UCSD-AML1 (cell line): ENCODE data around the gene NTN5.
"Not testable (repeated sequence)": the region's sequence is repeated elsewhere in the genome, so short reads cannot be mapped to it uniquely, and the experiment has no call there.

Experiments used
- DNase-seq: peaks from one replicate; lab custom pipeline; 2025; ENCODE audit not compliant: unreplicated experiment; lab: John Stamatoyannopoulos, UW

NTN5 gene

GRCh38 chr19:48672994-48673393, at the start of gene NTN5:
Gene NTN5 (minus strand): TSS chr19:48673017. CDS start chr19:48670986, 2,031 bp downstream.
- no peak for DNase-seq

- DNase-seq: no peak
These were observed 49.4 kb upstream of the NTN5 start for GRCh38 chr19:48722196-48722708.

GRCh38 chr19:48720613-48721296, 47.9 kb upstream of the NTN5 start:
- no peak for DNase-seq

GRCh38 chr19:48720251-48720612, 47.4 kb upstream of the NTN5 start:
- no peak for DNase-seq

- DNase-seq: no peak
These were observed 46.7 kb upstream of the NTN5 start, which contains the start of gene MAMSTR for GRCh38 chr19:48719263-48720171. Gene MAMSTR (minus strand): TSS chr19:48719725. CDS start chr19:48719031, 694 bp downstream.

- no peak for DNase-seq
These were observed 46.0 kb upstream of the NTN5 start for GRCh38 chr19:48718711-48719231.

GRCh38 chr19:48718106-48718505, 45.3 kb upstream of the NTN5 start:
- not testable (repeated sequence) for DNase-seq

- no peak for DNase-seq
These were observed 43.9 kb upstream of the NTN5 start for GRCh38 chr19:48716562-48717291.

- no peak for DNase-seq
These were observed 42.9 kb upstream of the NTN5 start for GRCh38 chr19:48715681-48716171.

GRCh38 chr19:48714759-48715675, 42.2 kb upstream of the NTN5 start:
- no peak for DNase-seq

GRCh38 chr19:48713864-48714755, 41.3 kb upstream of the NTN5 start:
- peak; percentile 100 for DNase-seq

- no peak for DNase-seq
These were observed 40.4 kb upstream of the NTN5 start for GRCh38 chr19:48713041-48713863.

GRCh38 chr19:48711106-48711662, 38.4 kb upstream of the NTN5 start:
- no peak for DNase-seq

GRCh38 chr19:48708471-48708870, 35.7 kb upstream of the NTN5 start:
- DNase-seq: no peak

- DNase-seq: no peak
These were observed 32.6 kb upstream of the NTN5 start for GRCh38 chr19:48705431-48705830.

- no peak for DNase-seq
These were observed 30.5 kb upstream of the NTN5 start for GRCh38 chr19:48703316-48703715.

GRCh38 chr19:48702701-48703100, 29.9 kb upstream of the NTN5 start:
- no peak for DNase-seq

- DNase-seq: peak; percentile 67
These were observed 25.2 kb upstream of the NTN5 start for GRCh38 chr19:48698046-48698445.
